Esophagus (tissue), 2 donors: ENCODE results near the gene CRCP. TPM values are rescaled to one million over a fixed set of nuclear protein-coding genes. Genes with fewer than 3 reads are reported as not detected.
A peak's percentile ranks its signal among the peaks of the same experiment; 100 is the strongest.
"Not testable (repeated sequence)": the region's sequence is repeated elsewhere in the genome, so short reads cannot be mapped to it uniquely, and the experiment has no call there.

Experiments
- H3K27ac ChIP-seq, 2 donors: one replicate each; pipeline ENCODE4 v1.5.1; 2013; ENCODE audit warnings: low read depth in 2 of 2, mild to moderate bottlenecking in 2 of 2, inconsistent platforms in 1 of 2, low read length in 1 of 2, moderate library complexity in 1 of 2
- H3K27me3 ChIP-seq, 2 donors: one replicate each; pipeline ENCODE4 v1.6.1; 2013; ENCODE audit warnings: low read length in 2 of 2, control low read depth in 1 of 2, mild to moderate bottlenecking in 1 of 2; ENCODE audit not compliant: insufficient read depth in 2 of 2, control insufficient read depth in 1 of 2
- H3K36me3 ChIP-seq, 2 donors: one replicate each; pipeline ENCODE4 v1.6.1; 2013; ENCODE audit warnings: low read length in 1 of 2; ENCODE audit not compliant: control insufficient read depth in 2 of 2, insufficient read depth in 2 of 2
- H3K4me1 ChIP-seq, 2 donors: one replicate each; pipeline ENCODE4 v1.6.1; 2013; ENCODE audit warnings: low read length in 1 of 2; ENCODE audit not compliant: control insufficient read depth in 2 of 2, insufficient read depth in 2 of 2
- H3K4me3 ChIP-seq, 2 donors: one replicate each; pipeline ENCODE4 v1.5.1; 2013; ENCODE audit warnings: low read length in 2 of 2, mild to moderate bottlenecking in 2 of 2, low read depth in 1 of 2, moderate library complexity in 1 of 2
- H3K9me3 ChIP-seq, 2 donors: one replicate each; pipeline ENCODE4 v1.6.1; 2013; ENCODE audit warnings: mild to moderate bottlenecking in 2 of 2, low read depth in 1 of 2, low read length in 1 of 2, moderate library complexity in 1 of 2; ENCODE audit not compliant: control insufficient read depth in 2 of 2, insufficient read depth in 1 of 2
- WGBS, 2 donors: extraction: QIAGEN DNeasy Blood & Tissue Kit; methylation state at CpG; one replicate each; pipeline ENCODE4 v1.1.7; 2013; 5-methylcytosine and 5-hydroxymethylcytosine counted together
- polyA plus RNA-seq, 2 donors: library from polyadenylated mRNA; stranded (reverse); fragments of 200-250 nt; gene quantifications; one replicate each; pipeline ENCODE4 v1.2.3, GENCODE V29; 2013
- donor health status: healthy with polysubstance abuse.
- donor health status: Bipolar disorder and iron deficiency.

Gene CRCP
- polyA plus RNA-seq, 2 donors: 14.5 to 19.5 TPM

DNA sequence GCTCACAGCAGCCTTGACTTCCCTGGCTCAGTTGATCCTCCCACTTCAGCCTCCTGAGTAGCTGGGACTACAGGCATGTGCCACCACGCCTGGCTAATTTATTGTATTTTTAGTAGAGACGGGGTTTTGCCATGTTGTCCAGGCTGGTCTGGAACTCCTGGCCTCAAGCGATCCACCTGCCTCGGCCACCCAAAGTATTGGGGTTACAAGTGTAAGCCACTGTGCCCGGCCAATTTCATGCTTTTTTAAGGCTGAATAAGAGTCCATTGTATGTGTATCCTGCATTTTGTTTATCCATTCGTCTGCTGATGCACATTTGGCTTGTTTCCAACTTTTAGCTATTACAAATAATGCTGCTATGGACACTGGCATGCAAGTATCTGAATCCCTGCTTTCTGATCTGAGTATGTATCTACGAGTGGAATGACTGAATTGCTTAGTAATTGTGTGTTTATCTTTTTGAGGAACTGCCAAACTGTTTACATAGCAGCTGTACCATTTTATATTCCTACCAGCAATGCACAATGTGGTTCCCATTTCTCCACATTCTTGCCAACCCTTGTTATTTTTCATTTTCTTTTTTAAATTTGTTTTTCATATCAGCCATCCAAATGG, 53.2 kb downstream of the CRCP start:
- 57 to 59% methylated on average over 7 of the region's 7 CpGs for WGBS, 2 donors
- Histone ChIP-seq H3K36me3 (no peaks in the 10 kb centered on the region), H3K4me3 (no peak overlapping the region), H3K27ac (no peak overlapping the region), H3K27me3 (no peaks in the 10 kb centered on the region), H3K4me1 (peaks cover 0 to 7% of the 10 kb centered on the region in 2 donors), H3K9me3 (no peaks in the 10 kb centered on the region)

- Histone ChIP-seq H3K27ac (peak overlapping the region in 1 of 2 donors; percentile 21), H3K27me3 (no peaks in the 10 kb centered on the region), H3K4me3 (no peak overlapping the region), H3K4me1 (peaks cover 0 to 7% of the 10 kb centered on the region in 2 donors), H3K9me3 (no peaks in the 10 kb centered on the region), H3K36me3 (no peaks in the 10 kb centered on the region)
- WGBS, 2 donors: 92 to 100% methylated on average over 2 of the region's 2 CpGs
Measured at GRCh38 chr7:66169616-66170015, 55.0 kb downstream of the CRCP start.

DNA sequence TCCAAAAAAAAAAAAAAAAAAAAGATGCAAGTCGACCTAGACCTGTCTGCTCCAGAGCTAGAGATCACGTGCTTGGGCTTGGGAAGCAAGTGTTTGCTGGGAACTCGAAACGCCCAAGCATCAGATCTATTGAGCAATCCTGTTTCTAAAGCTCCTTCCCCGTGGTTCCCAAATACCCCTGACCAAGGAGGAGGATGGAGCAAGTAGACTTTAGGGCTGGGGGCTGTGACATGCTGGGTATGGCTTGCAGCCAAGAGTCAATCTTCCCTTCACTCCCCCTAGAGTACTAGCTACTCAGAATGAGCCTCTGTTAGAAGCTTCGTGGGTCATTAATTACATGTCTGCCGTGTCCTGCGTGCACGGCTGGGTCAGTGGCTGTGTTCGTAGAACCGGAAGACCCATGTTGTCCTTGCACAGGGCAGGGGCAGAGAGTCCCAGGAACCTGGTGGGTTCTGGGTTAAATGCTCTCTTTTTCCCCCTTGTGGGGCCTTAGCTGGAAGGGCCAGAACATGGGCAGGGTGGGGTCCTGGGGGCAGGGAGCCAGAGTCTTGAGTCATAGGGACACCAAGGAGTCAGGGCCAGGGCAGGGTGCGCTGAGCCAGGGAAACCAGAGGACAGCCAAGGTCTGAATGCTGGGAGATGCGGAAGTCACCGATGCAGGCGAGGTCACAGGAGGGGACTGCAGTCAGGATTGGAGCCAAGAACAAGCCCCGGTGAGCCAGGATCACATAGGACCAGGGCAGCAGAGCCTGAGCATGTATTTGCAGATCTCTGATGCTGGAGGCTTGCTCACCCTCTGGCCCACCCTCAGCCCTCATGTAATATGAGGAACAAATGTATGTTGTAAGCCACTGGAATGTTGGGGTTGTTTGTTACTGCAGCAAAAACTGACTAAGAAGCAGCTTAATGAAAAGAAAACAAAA, 55.9 kb downstream of the CRCP start:
- 49 to 56% methylated on average over 16 of the region's 16 CpGs for WGBS, 2 donors

GRCh38 chr7:66172536-66173401, 58.1 kb downstream of the CRCP start:
- not testable (repeated sequence) for H3K27ac ChIP-seq, H3K4me1 ChIP-seq, H3K27me3 ChIP-seq, H3K36me3 ChIP-seq, H3K9me3 ChIP-seq, H3K4me3 ChIP-seq
- 49 to 64% methylated on average over 9 of the region's 9 CpGs for WGBS, 2 donors

More for the DNA sequence above, 55.9 kb downstream of the CRCP start:
- Histone ChIP-seq H3K9me3 (no peaks in the 10 kb centered on the region), H3K4me3 (no peak overlapping the region), H3K27me3 (no peaks in the 10 kb centered on the region), H3K4me1 (peaks cover 0 to 7% of the 10 kb centered on the region in 2 donors), H3K27ac (peak overlapping the region; percentile 44 to 60), H3K36me3 (no peaks in the 10 kb centered on the region)

DNA sequence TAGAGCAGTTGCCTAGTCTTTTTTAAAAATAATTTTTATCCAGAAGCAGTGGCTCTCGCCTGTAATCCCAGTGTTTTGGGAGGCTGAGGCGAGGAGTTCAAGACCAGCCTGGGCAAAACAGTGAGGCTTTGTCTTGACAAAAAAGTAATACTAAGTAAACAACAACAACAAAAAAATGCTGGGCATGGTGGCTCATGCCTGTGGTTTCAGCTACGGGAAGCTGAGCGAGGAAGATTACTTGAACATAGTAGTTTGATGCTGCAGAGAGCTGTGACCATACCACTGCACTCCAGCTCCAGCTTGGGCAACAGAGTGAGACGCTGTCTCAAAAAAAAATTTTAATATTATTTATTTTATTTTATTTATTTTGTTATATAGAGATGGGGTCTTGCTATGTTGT, 59.2 kb downstream of the CRCP start:
- H3K4me3 ChIP-seq: no peak overlapping the region
- no peaks in the 10 kb centered on the region for H3K27me3 ChIP-seq
- no peak overlapping the region for H3K27ac ChIP-seq
- peaks cover 0 to 7% of the 10 kb centered on the region in 2 donors for H3K4me1 ChIP-seq
- H3K9me3 ChIP-seq: no peaks in the 10 kb centered on the region
- 78 to 83% methylated on average over 5 of the region's 5 CpGs for WGBS, 2 donors
- no peaks in the 10 kb centered on the region for H3K36me3 ChIP-seq

DNA sequence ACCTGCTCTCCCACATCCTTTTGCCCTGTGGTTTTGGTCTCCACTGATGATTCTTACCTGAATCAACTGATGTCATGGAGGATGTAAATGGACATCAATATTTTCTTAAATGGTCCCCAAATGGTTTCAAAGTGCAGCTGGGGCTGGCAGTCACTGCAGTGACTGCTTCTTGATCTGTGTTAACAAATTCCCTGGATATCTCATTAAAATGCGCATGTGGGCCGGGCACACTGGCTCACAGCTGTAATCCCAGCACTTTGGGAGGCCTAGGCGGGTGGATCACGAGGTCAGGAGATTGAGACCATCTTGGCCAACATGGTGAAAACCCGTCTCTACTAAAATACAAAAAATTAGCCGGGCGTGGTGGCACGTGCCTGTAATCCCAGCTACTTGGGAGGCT, 60.4 kb downstream of the CRCP start:
- 90 to 93% methylated on average over 8 of the region's 8 CpGs for WGBS, 2 donors
- not testable (repeated sequence) for H3K4me1 ChIP-seq, H3K27me3 ChIP-seq, H3K27ac ChIP-seq, H3K36me3 ChIP-seq, H3K4me3 ChIP-seq, H3K9me3 ChIP-seq

DNA sequence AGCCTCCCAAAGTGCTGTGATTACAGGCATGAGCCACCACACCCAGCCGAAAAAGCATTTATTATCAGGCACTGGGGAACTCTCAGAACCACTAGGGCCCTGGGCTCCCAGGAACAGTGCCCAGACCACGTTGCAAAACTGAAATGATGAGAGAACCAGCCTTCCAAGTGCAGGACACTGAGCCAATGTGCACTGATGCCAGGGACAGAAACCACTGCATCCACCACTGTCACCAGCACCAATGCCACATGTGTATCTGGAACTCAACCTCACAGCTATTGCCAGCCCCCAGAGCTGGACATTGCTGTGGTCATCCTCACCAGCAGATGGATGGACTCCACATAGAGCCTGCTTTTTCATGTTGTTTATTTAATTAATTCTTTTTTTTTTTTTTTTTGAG, 62.3 kb downstream of the CRCP start:
- Histone ChIP-seq H3K27ac (no peak overlapping the region), H3K4me1 (no peaks in the 10 kb centered on the region), H3K27me3 (no peaks in the 10 kb centered on the region), H3K36me3 (no peaks in the 10 kb centered on the region), H3K4me3 (no peak overlapping the region), H3K9me3 (no peaks in the 10 kb centered on the region)
- WGBS, 2 donors: 57 to 68% methylated on average over 2 of the region's 2 CpGs

DNA sequence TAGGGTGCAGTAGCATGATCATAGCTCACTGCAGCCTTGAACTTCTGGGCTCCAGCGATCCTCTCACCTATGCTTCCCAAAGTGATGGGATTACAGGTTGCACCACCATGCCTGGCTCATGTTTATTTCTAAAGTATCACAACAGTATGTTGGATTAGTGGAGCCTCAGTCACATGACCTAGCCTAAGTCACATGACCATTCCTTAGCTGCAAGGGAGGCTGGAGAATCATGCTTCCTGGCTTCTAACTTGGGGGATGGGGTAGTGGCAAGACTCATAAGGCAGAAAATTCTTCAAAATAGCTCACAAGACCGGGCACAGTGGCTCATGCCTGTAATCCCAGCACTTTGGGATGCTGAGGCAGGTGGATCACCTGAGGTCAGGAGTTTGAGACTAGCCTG, 63.6 kb downstream of the CRCP start:
- 97 to 98% methylated on average over 2 of the region's 2 CpGs for WGBS, 2 donors
- no peak overlapping the region for H3K27ac ChIP-seq
- no peaks in the 10 kb centered on the region for H3K9me3 ChIP-seq
- no peaks in the 10 kb centered on the region for H3K27me3 ChIP-seq
- H3K36me3 ChIP-seq: no peaks in the 10 kb centered on the region
- H3K4me3 ChIP-seq: no peak overlapping the region
- H3K4me1 ChIP-seq: no peaks in the 10 kb centered on the region

- H3K9me3 ChIP-seq: no peaks in the 10 kb centered on the region
- no peak overlapping the region for H3K4me3 ChIP-seq
- no peak overlapping the region for H3K27ac ChIP-seq
- H3K4me1 ChIP-seq: no peaks in the 10 kb centered on the region
- no peaks in the 10 kb centered on the region for H3K36me3 ChIP-seq
- H3K27me3 ChIP-seq: no peaks in the 10 kb centered on the region
Measured at GRCh38 chr7:66181329-66181728, 66.7 kb downstream of the CRCP start.
